Stimulated activated CD4-positive, alpha-beta T cell treated with anti-CD3 and anti-CD28 coated beads, TNF-alpha, amount 100 ng/mL, for 1 hour (primary cell): ENCODE data around the gene DPYSL3.
"Not testable (repeated sequence)": the region's sequence is repeated elsewhere in the genome, so short reads cannot be mapped to it uniquely, and the experiment has no call there.

Experiments used
- DNase-seq, 3 donors: peaks; one replicate each; pipeline ENCODE4 v3.0.0-alpha.2; 2020; ENCODE audit warnings: low read depth in 3 of 3, low spot score in 1 of 3

DPYSL3 gene

GRCh38 chr5:147373328-147373727 lies 136.5 kb downstream of the DPYSL3 start:
- DNase-seq, result no peak

GRCh38 chr5:147372191-147372590 lies 137.7 kb downstream of the DPYSL3 start:
- no peak for DNase-seq

GRCh38 chr5:147371290-147371689 lies 138.6 kb downstream of the DPYSL3 start:
- no peak for DNase-seq

GRCh38 chr5:147369742-147370374 lies 140.0 kb downstream of the DPYSL3 start:
- no peak for DNase-seq

- DNase-seq, result not testable (repeated sequence)
Observed at GRCh38 chr5:147367381-147367780, 142.5 kb downstream of the DPYSL3 start.

- DNase-seq, result no peak
Observed at GRCh38 chr5:147361441-147362175, 148.3 kb downstream of the DPYSL3 start.

- DNase-seq, result no peak
Observed at GRCh38 chr5:147360816-147361215, 149.1 kb downstream of the DPYSL3 start.

GRCh38 chr5:147359581-147359980 lies 150.3 kb downstream of the DPYSL3 start:
- no peak for DNase-seq

GRCh38 chr5:147359101-147359500 lies 150.8 kb downstream of the DPYSL3 start:
- no peak for DNase-seq

GRCh38 chr5:147349241-147349640 lies 160.6 kb downstream of the DPYSL3 start:
- no peak for DNase-seq

- DNase-seq, result no peak
Observed at GRCh38 chr5:147348451-147348850, 161.4 kb downstream of the DPYSL3 start.

GRCh38 chr5:147348046-147348445 lies 161.8 kb downstream of the DPYSL3 start:
- no peak for DNase-seq

GRCh38 chr5:147346006-147346561 lies 163.8 kb downstream of the DPYSL3 start:
- no peak for DNase-seq

GRCh38 chr5:147344861-147345260 lies 165.0 kb downstream of the DPYSL3 start:
- DNase-seq, result no peak

- no peak for DNase-seq
Observed at GRCh38 chr5:147341345-147341744, 168.5 kb downstream of the DPYSL3 start.

- DNase-seq, result no peak
Observed at GRCh38 chr5:147340941-147341340, 168.9 kb downstream of the DPYSL3 start.
